HG03135 (cell line): Measurements from ENCODE around the gene MMP1.
"Not testable (repeated sequence)": the region's sequence is repeated elsewhere in the genome, so short reads cannot be mapped to it uniquely, and the experiment has no call there.

Experiments used
- ATAC-seq: cut with Tn5 transposase; IDR thresholded peaks from one replicate; pipeline ENCODE4 v1.9.1; 2021; ENCODE audit warnings: mild to moderate bottlenecking, moderate library complexity; ENCODE audit not compliant: unreplicated experiment

MMP1 gene

DNA sequence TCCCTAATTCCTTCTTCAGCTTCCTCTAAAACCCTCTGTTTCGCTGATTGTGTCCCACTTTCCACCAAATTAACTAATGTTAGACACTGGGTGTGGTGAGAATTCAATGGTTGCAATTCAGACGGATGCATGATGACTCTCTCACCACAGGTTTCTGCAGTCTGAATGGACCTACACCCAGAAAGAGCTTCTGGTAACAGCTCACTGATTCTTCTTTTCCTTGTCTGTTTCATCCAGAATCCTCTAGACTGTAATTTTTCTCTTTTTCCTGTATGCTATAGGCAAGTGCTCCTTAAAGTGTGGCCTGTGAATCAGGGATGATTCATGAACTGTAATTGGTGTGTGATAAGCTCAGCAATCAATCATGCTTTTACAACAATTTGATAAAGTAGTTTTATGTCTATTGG is 35.6 kb downstream of the MMP1 start:
- ATAC-seq, result no peak

DNA sequence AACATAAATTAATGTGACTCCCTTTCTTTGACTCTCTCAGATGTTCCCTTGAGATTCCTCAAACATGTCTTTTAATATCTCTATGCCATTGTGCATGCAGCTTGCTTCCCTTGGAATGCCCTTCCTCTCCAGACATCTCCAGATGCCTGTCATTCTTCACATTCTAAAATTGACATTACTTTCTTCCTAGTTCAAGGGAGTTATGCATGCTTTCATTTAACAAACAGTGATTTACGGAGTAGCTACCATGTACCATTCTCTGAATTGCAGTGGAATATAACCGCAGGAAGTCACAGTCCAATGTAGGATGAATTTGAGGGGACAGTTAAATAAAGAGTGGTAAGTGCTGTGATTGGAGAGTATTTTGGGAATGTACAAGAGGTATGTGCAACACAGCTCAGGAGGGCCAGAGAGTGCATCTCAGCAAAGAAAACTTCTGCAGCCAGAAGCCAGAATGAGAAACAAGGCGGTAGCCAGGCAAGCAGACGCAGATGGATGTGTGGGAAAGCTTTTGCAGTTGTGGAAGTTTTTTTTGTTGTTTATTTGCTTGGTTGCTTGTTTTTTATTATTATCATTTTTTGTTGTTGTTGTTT is 36.2 kb downstream of the MMP1 start:
- ATAC-seq, result no peak

DNA sequence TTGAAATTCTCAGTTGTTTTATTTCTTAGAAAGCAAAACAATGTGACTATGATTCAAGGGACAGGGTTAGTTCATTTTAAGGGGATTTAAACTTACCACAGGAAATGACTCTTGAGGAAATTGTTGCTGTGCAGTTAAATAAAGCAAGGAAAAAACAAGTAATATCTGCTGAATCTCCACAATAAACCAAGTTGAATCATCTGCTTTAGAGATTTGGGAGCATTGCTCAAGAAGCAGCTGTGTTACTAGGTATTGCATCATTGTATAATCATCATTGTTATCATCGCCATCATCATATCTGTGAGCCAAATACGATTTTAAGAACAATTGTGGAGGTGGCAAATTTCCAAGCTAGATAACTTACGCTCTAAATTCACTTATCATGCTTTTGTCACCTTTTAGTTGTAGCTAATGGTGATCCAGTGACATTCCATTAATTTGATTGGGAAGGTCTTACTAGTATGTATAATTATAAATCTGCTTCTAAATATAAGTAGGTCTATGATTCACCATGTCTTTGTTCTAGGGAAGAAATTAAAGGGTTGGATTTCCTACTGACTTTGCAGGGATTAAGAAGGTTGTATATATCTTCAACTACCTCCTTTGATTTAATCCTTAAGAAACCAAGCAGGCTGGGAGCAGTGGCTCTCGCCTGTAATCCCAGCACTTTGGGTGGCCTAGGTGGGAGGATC is 37.5 kb downstream of the MMP1 start:
- ATAC-seq, result no peak

DNA sequence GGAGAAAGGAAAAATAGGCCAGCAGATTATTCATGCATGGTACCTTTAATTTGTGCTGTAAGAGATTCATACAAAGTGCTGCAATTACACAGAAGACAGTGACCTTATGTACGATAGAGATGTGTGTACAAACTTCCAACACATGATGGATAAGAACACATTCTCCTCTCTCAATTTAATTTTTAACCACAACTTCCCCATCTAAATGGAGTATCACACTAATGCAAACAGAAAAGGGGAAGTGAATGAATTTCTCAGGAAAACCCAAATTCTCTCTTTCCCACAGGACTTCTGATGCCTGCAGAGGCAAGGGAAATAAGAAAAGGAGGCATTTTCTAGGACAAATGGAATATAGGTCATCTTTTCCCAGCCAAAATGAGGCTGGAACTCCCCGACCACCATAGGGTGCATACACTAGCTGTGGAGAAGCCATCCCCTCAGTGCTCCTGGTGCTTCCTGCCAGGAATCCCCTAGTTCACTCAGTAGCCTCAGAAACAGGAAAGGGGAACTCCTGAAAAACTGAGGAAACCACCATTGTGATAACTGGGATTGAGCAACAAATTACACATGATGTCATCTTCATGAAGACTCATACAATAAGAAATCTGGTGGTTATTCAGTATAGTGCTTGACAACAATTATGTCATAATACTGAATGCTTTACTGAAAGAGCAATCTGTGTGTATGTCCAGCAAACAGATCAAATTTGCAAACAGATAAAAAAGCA is 40.0 kb downstream of the MMP1 start:
- ATAC-seq, result no peak

DNA sequence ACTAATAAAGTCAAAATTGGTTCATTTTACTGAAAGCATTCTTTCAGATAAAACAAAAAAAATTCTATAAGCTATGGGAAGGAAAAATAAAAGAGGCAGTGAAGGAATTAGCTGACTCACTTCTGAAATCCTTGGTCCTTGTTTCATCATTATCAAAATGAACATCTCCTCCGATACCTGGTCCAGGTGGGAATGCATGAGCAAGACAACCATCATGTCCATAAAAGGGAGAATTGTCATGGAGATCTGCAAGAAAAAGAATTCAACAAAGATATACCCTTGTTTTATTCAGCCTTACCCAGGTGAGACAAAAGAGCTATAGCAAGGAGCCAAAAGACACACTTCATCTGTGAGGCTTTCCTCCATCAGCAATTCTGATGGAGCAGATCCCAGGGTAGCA is 44.7 kb downstream of the MMP1 start:
- no peak for ATAC-seq

DNA sequence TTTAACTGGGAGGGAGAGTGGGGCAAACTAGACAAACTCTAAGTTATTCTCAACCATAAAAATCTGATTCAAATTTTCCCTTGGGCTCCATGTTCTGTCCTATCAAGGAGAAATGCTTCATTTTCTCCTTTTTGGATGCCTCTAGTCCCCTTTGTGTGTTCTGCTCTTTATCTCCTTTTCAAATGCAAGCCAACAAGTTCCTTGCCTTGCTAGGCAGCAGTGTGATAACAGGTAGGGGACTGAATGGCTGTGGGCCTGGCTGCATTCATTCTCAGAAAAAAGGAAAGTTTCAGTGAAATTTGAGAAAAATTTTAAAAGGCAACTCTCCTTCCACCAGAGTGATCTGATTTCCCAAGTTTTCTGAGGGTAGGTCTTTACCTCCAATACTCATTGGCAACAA is 46.3 kb downstream of the MMP1 start:
- ATAC-seq, result no peak

DNA sequence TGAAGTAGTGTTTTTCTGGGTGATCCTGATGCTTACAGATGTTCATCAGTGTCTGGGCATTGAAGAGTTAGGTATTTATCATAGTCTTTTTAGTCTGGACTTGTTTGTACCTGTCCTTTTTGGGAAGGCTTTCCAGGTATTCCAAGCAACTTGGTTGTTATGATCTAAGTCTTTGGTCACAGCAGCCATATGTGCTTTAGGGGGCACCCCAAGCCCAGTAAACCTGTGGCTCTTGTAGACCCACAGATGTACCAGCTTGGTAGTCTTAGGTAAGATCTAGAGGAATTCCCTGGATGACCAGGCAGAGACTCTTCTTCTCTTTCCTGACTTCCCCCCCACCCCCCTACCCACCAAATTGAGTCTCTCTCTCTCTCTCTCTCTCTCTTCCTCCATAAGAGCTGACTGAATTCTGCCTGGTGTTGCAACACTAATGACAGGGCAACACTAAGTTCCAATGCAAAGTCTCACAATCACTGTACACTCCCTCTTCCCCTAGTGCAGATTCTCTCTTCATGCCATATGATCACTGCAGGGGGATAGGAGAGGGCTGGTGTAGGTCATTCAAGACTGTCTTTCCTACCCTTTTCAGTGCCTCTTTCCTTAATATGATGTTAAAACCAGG is 48.7 kb downstream of the MMP1 start:
- ATAC-seq, result no peak

DNA sequence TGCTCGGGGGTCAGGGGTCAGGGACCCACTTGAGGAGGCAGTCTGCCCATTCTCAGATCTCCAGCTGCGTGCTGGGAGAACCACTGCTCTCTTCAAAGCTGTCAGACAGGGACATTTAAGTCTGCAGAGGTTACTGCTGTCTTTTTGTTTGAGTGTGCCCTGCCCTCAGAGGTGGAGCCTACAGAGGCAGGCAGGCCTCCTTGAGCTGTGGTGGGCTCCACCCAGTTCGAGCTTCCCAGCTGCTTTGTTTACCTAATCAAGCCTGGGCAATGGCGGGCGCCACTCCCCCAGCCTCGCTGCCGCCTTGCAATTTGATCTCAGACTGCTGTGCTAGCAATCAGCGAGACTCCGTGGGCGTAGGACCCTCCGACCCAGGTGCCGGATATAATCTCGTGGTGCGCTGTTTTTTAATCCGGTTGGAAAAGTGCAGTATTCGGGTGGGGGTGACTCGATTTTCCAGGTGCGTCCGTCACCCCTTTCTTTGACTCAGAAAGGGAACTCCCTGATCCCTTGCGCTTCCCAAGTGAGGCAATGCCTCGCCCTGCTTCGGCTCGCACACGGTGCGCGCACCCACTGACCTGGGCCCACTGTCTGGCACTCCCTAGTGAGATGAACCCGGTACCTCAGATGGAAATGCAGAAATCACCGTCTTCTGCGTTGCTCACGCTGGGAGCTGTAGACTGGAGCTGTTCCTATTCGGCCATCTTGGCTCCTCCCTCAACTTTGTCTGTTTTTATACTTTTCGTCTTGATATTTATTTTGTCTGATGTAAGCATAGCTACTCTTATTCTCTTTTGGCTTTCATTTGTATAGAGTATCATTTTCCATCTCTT is 51.0 kb downstream of the MMP1 start:
- not testable (repeated sequence) for ATAC-seq
